Peyer's patch (tissue), 4 donors: ENCODE data around the gene OR1D5. TPM values are rescaled to one million over a fixed set of nuclear protein-coding genes. Genes with fewer than 3 reads are reported as not detected.
"Not testable (repeated sequence)": the region's sequence is repeated elsewhere in the genome, so short reads cannot be mapped to it uniquely, and the experiment has no call there.

Experiments used
- DNase-seq, 3 donors: peaks; one replicate each; pipeline ENCODE4 v3.0.0-alpha.2; 2017 to 2019
- H3K27ac ChIP-seq, 4 donors: fragments of 200-600 bp; sonication (generic); one replicate each; pipeline ENCODE4 v1.5.1; 2016 to 2019
- H3K27me3 ChIP-seq, 2 donors: fragments of 200-600 bp; sonication (generic); one replicate each; pipeline ENCODE4 v1.5.1; 2019
- H3K36me3 ChIP-seq, 3 donors: fragments of 200-600 bp; sonication (generic); one replicate each; pipeline ENCODE4 v1.5.1; 2016 to 2019
- H3K4me1 ChIP-seq, 4 donors: fragments of 200-600 bp; sonication (generic); one replicate each; pipeline ENCODE4 v1.5.1; 2016 to 2019
- H3K4me3 ChIP-seq, 4 donors: fragments of 200-600 bp; sonication (generic); 1 replicate in 3 of 4; 2 replicates in 1 of 4; pipeline ENCODE4 v1.5.1; 2016 to 2019; ENCODE audit warnings: mild to moderate bottlenecking in 1 of 4
- H3K9me3 ChIP-seq, 4 donors: fragments of 200-600 bp; sonication (generic); one replicate each; pipeline ENCODE4 v1.5.1; 2016 to 2019; ENCODE audit warnings: mild to moderate bottlenecking in 1 of 4
- POLR2A ChIP-seq, 2 donors: fragments of 450-650 bp; IDR thresholded peaks; one replicate each; pipeline ENCODE4 v1.5.1; 2017; ENCODE audit warnings: antibody characterized with exemption in 2 of 2, mild to moderate bottlenecking in 2 of 2, moderate library complexity in 2 of 2
- total RNA-seq, 4 donors: library from RNA; depleted of rRNA; stranded (reverse); fragments of >200 nt; gene quantifications; one replicate each; pipeline ENCODE4 v1.1.0, GENCODE V29; 2016
- TF ChIP-seq, protein P1 (sequence below), 6 experiments: fragments of 450-650 bp in 4 of 6; fragments of 200-600 bp in 2 of 6; sonication (generic) in 1 of 6; IDR thresholded peaks; one replicate each; pipeline ENCODE4 v1.5.1; 2017 to 2019; ENCODE audit warnings: antibody characterized with exemption in 6 of 6, mild to moderate bottlenecking in 3 of 6, moderate library complexity in 1 of 6

The OR1D5 gene, protein sequence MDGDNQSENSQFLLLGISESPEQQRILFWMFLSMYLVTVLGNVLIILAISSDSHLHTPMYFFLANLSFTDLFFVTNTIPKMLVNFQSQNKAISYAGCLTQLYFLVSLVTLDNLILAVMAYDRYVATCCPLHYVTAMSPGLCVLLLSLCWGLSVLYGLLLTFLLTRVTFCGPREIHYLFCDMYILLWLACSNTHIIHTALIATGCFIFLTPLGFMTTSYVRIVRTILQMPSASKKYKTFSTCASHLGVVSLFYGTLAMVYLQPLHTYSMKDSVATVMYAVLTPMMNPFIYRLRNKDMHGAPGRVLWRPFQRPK
- not detected for total RNA-seq

DNA sequence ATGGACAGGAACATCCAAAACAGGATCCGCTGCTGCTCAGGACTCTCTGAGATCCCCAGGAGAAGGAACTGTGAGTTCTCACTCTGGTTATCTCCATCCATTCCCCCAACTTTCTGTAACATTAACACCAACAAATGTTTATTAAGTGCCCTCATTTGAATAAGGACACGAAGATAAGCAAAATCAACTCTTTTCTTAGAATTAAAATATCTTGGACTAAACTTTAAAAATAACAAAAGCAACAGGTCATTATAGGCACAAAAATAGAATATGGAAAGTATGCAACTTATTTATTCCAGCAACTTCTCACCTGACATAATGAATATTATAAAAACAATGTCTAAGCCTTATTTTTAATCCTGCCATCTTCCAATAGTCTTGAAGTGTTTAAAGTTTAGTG is at the start of gene OR1D5:
Gene OR1D5 (minus strand): TSS at position 101 of the 400 bp plus-strand sequence. CDS start 0 bp downstream, at position 101.
- not testable (repeated sequence) for H3K9me3 ChIP-seq, H3K27ac ChIP-seq, H3K36me3 ChIP-seq, H3K27me3 ChIP-seq, DNase-seq, H3K4me3 ChIP-seq, H3K4me1 ChIP-seq

DNA sequence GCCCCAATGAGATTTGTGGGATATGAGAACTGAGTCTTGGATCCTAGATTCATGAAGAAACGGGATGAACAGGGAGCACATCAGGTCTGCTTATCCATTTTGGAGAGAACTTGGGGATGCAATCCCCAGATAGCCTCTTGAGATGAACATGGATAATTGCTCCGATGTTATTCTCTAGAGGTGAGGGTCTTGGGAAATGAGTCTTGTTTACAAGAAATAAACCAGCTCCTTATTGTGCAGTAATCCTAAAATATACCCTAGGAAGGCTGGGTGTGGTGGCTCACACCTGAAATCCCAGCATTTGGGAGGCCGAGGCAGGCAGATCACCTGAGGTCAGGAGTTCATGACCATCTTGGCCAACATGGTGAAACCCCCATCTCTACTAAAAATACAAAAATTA is 40.9 kb upstream of the OR1D5 start, which contains the start of gene OR1D2:
Gene OR1D2 (minus strand): TSS at position 101 of the 400 bp plus-strand sequence. CDS start 11,426 bp downstream, outside the sequence.
- TF ChIP-seq, protein P1, sequence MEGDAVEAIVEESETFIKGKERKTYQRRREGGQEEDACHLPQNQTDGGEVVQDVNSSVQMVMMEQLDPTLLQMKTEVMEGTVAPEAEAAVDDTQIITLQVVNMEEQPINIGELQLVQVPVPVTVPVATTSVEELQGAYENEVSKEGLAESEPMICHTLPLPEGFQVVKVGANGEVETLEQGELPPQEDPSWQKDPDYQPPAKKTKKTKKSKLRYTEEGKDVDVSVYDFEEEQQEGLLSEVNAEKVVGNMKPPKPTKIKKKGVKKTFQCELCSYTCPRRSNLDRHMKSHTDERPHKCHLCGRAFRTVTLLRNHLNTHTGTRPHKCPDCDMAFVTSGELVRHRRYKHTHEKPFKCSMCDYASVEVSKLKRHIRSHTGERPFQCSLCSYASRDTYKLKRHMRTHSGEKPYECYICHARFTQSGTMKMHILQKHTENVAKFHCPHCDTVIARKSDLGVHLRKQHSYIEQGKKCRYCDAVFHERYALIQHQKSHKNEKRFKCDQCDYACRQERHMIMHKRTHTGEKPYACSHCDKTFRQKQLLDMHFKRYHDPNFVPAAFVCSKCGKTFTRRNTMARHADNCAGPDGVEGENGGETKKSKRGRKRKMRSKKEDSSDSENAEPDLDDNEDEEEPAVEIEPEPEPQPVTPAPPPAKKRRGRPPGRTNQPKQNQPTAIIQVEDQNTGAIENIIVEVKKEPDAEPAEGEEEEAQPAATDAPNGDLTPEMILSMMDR (IDR thresholded peaks at IDR 0.05) = no peak
- TF ChIP-seq POLR2A (IDR thresholded peaks at IDR 0.05) = no peak
- Histone ChIP-seq H3K9me3 (peaks cover 0 to 4% (median 0%) of the 10 kb centered on the region in 4 donors), H3K36me3 (no peaks in the 10 kb centered on the region), H3K4me1 (no peaks in the 10 kb centered on the region), H3K27me3 (no peaks in the 10 kb centered on the region), H3K4me3 (no peak within 1 kb of the TSS), H3K27ac (no peak within 1 kb of the TSS)
- no peak for DNase-seq

DNA sequence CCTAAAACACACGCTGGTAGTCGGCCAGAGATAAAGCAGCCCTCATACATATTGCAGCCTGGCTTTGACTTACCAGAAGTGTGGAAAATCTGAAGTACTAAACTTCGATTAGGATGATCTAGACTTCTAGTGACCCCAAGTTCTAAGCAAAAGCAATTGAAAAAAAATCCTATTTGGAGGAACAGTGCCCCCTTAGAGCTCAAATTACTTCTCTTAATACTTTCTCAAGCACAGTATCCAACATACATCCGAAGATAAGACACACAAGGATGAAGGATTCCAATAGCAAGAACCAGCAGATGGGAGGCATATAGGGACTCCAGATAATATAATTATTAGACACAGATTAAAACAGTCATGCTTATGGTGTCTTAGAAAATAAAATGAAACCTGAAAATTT is 10.4 kb upstream of the OR1D5 start:
- not testable (repeated sequence) for H3K9me3 ChIP-seq, H3K4me1 ChIP-seq, H3K4me3 ChIP-seq, H3K36me3 ChIP-seq, DNase-seq, H3K27ac ChIP-seq, H3K27me3 ChIP-seq

DNA sequence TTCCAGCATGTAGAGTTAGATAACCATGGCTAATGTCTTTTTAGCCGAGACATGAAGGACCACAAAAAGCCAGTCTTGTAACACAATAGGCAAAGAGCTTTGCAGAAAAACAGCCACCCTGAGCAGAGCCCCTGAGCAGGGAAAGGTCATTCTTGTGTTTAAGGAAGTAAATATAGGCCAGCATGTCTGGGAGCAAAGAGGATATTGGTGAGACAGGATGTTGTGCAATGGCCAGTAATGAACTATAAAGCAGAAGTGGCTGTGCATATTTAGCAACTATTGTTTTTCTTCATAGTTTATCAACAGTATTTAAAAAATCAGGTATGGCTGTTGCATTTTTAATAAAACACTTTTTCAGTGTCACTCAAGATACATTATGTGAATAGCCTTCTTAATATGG is 1.8 kb upstream of the OR1D5 start:
- not testable (repeated sequence) for DNase-seq, H3K27me3 ChIP-seq, H3K36me3 ChIP-seq, H3K9me3 ChIP-seq, H3K27ac ChIP-seq, H3K4me3 ChIP-seq, H3K4me1 ChIP-seq

DNA sequence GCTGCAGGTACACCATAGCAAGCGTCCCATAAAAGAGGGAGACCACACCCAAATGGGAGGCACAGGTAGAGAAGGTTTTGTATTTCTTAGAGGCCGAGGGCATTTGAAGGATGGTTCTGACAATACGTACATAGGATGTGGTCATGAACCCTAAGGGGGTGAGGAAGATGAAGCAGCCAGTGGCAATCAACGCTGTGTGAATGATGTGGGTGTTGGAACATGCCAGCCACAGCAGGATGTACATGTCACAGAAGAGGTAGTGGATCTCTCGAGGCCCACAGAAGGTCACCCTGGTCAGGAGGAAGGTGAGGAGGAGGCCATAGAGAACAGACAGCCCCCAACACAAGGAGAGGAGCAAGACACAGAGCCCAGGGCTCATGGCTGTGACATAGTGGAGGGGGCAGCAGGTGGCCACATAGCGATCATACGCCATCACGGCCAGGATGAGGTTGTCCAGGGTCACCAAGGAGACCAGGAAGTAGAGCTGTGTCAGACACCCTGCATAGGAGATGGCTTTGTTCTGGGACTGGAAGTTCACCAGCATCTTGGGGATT is 506 bp downstream of the OR1D5 start:
- not testable (repeated sequence) for H3K4me1 ChIP-seq, H3K9me3 ChIP-seq, H3K27me3 ChIP-seq, H3K36me3 ChIP-seq, H3K4me3 ChIP-seq, H3K27ac ChIP-seq, DNase-seq

DNA sequence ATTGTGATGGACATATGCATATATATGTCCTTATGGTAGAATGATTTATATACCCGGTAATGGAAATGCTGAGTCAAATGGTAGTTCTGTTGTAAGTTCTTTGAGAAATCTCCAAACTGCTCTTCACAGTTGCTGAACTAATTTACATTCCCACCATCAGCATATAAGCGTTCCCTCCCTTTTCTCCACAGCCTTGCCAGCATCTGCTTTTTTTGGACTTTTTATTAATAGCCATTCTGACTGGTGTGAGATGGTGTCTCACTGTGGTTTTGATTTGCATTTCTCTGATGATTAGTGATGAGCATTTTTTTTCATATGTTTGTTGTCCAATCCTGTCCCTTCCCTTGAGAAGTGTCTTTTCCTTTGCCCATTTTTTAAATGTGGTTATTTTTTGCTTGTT is 8.5 kb downstream of the OR1D5 start:
- not testable (repeated sequence) for H3K27me3 ChIP-seq, H3K4me3 ChIP-seq, H3K9me3 ChIP-seq, H3K4me1 ChIP-seq, H3K27ac ChIP-seq, H3K36me3 ChIP-seq, DNase-seq

DNA sequence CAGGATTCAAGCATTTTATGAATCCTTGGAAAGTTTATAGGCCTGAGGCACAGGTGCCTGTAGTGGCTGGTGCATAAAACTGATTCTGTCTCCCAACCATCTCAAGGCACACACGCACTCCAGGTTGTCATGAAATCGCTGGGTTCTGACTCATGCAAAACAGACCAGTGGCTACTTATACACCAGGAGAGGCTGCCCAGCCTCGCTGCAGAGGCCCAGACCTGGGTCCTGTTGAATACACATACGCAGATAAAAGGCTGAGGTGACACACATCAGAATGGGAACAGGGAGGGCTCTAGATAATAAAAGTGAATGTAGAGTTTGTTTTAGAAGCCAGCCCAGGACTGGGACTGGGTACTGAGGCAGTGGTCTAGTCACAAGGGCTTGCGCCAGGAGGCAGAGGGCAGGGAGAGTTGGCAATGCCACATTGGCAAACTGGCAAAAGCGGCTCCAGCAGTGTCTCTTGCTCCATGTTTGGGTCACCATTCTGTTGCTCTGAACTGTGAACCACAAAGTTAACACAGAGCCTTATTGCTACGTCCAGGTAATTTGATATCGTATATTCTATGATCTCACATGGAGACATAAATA is 13.6 kb downstream of the OR1D5 start:
- Histone ChIP-seq H3K4me3 (peak overlapping the region in 2 of 4 donors; percentile 53 to 63), H3K27me3 (no peaks in the 10 kb centered on the region), H3K4me1 (peaks cover 0 to 5% (median 0%) of the 10 kb centered on the region in 4 donors), H3K27ac (no peak overlapping the region), H3K36me3 (no peaks in the 10 kb centered on the region), H3K9me3 (no peaks in the 10 kb centered on the region)
- TF ChIP-seq POLR2A (IDR thresholded peaks at IDR 0.05) = no peak
- TF ChIP-seq, protein P1 (IDR thresholded peaks at IDR 0.05) = no peak
- DNase-seq = peak in 2 of 3 donors; percentile 13 to 28

DNA sequence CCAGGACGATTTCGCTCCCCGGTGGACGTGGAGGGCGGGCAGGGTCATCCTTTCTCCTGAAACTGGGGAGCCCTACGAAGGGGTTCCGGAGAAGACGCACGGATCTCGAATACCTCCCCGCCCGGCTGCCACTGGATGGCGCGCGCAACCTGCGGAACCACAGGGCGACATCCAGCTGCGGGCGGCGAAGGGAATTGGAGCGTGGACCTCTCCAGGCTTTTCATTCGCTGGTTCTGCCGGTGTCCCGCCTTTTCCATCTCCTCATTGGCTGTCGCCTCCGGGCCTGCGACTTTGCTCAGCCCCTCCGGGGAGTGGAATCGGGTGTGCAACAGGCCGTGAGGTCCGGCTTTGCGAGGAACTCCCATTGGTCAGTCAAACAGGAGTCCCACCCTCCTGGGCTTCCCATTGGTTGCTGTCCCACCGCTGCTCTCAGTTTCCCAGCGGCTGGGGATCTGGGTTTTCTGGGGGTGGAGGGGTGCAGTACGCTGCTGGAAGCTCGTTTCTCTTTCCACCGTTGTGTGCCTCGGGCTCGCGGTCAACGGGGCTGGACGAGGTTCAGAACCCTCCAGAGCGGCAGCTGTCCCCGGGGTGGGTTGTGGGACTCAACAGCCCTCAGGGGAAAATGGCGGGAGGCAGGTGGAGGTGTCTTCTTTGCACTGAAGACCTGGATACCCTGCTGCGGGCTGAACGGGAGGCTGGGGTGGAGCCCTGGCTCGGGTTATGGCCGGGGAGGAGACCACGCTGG is 14.5 kb downstream of the OR1D5 start:
- Histone ChIP-seq H3K36me3 (no peaks in the 10 kb centered on the region), H3K4me1 (peaks cover 0 to 5% (median 0%) of the 10 kb centered on the region in 4 donors), H3K9me3 (peaks cover 0 to 3% (median 1%) of the 10 kb centered on the region in 4 donors), H3K4me3 (peak overlapping the region; percentile 53 to 73 (median 61)), H3K27ac (peak overlapping the region; percentile 28 to 82 (median 54)), H3K27me3 (no peaks in the 10 kb centered on the region)
- peak; percentile 94 to 97 (median 97) for DNase-seq
- no peak for TF ChIP-seq POLR2A (IDR thresholded peaks at IDR 0.05)
- TF ChIP-seq, protein P1 (IDR thresholded peaks at IDR 0.05) = peak; percentile 41 to 81 (median 72)
